Karpas-422 (cell line): Measurements from ENCODE around the gene ZNF367. TPM values are rescaled to one million over a fixed set of nuclear protein-coding genes. Genes with fewer than 3 reads are reported as not detected.
A peak's percentile ranks its signal among the peaks of the same experiment; 100 is the strongest.

ENCODE experiments used
- DNase-seq: peaks from one replicate; pipeline ENCODE4 v3.0.0-alpha.2; 2015
- H2AFZ ChIP-seq: fragments of 200-600 bp; sonication (generic); 2 replicates; pipeline ENCODE4 v1.6.1; 2014; ENCODE audit warnings: antibody characterized with exemption, low read length, mixed read lengths
- H3K27ac ChIP-seq: fragments of 200-600 bp; sonication (generic); 2 replicates; pipeline ENCODE4 v1.5.1; 2014; ENCODE audit warnings: mild to moderate bottlenecking, low read length, moderate library complexity
- H3K27me3 ChIP-seq: fragments of 200-600 bp; sonication (generic); 2 replicates; pipeline ENCODE4 v1.6.1; 2014; ENCODE audit warnings: low read length, mixed read lengths
- H3K36me3 ChIP-seq: fragments of 200-600 bp; sonication (generic); 2 replicates; pipeline ENCODE4 v1.6.1; 2014; ENCODE audit warnings: low read length, mixed read lengths; ENCODE audit not compliant: insufficient read depth
- H3K4me1 ChIP-seq: fragments of 200-600 bp; sonication (generic); 2 replicates; pipeline ENCODE4 v1.6.1; 2014; ENCODE audit warnings: mild to moderate bottlenecking, low read length, mixed read lengths
- H3K4me2 ChIP-seq: fragments of 200-600 bp; sonication (generic); 2 replicates; pipeline ENCODE4 v1.6.1; 2014; ENCODE audit warnings: low read length, low read depth, mild to moderate bottlenecking; ENCODE audit not compliant: poor library complexity, severe bottlenecking
- H3K4me3 ChIP-seq: fragments of 200-600 bp; sonication (generic); 2 replicates; pipeline ENCODE4 v1.5.1; 2014; ENCODE audit warnings: mild to moderate bottlenecking, antibody characterized with exemption, low read length, mixed read lengths
- H3K79me2 ChIP-seq: fragments of 200-600 bp; sonication (generic); 2 replicates; pipeline ENCODE4 v1.6.1; 2014; ENCODE audit warnings: mild to moderate bottlenecking, low read length, mixed read lengths
- H3K9ac ChIP-seq: fragments of 200-600 bp; sonication (generic); 2 replicates; pipeline ENCODE4 v1.6.0; 2014; ENCODE audit warnings: low read length
- H3K9me2 ChIP-seq: fragments of 200-600 bp; sonication (generic), shearing (Covaris generic); replicated peaks from 2 replicates; pipeline ENCODE4 v1.6.0; 2014; ENCODE audit warnings: mild to moderate bottlenecking, low read length, moderate library complexity; ENCODE audit not compliant: insufficient read depth
- H3K9me3 ChIP-seq: fragments of 300-700, 200-600 bp; sonication (generic); 2 replicates; pipeline ENCODE4 v1.6.1; 2014; ENCODE audit warnings: low read length, mixed read lengths
- H4K20me1 ChIP-seq: fragments of 200-600 bp; sonication (generic); 2 replicates; pipeline ENCODE4 v1.6.1; 2014; ENCODE audit warnings: mild to moderate bottlenecking, antibody characterized with exemption, low read length, low read depth; ENCODE audit not compliant: insufficient read depth
- total RNA-seq: library from RNA; depleted of rRNA; stranded (reverse); fragments of >200 nt; shearing (Covaris generic); gene quantifications from 2 replicates; pipeline ENCODE4 v1.2.3, GENCODE V29; 2014; ENCODE audit warnings: low replicate concordance

The ZNF367 gene
- total RNA-seq, 1 experiment from 2014 or later, result 6.8 TPM

DNA sequence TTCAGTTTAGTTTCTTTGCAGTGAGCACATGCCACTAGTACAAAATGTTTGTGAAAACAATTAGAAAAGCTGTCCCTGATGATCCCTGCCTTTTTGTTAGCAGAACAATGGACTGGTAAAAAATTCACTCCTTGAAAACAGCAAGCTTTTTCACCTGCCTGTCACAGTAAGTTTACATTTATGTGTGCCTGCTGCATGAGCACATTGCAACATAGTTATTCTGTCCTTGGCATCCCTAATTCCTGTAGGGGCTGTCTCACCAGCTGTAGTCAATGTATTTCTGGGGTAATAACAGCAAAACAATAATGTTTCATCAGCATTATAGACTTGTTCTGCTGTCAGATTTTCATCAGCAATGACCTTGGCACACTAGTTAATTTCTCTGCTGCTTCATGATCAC lies 11.6 kb upstream of the ZNF367 start:
- no peak overlapping the region for H3K4me3 ChIP-seq
- H3K4me1 ChIP-seq, result 0 out of 2 replicates have a peak, but pooled peaks cover 2% of the 10 kb centered on the region
- H4K20me1 ChIP-seq, result no peaks in the 10 kb centered on the region
- no peak overlapping the region for H2AFZ ChIP-seq
- no peaks in the 10 kb centered on the region for H3K9me3 ChIP-seq
- no peaks in the 10 kb centered on the region for H3K27me3 ChIP-seq
- H3K9ac ChIP-seq, result no peak overlapping the region
- H3K27ac ChIP-seq, result no peak overlapping the region
- DNase-seq, result no peak
- H3K79me2 ChIP-seq, result no peaks in the 10 kb centered on the region
- no peak overlapping the region for H3K4me2 ChIP-seq
- H3K36me3 ChIP-seq, result no peaks in the 10 kb centered on the region
- no peaks in the 10 kb centered on the region for H3K9me2 ChIP-seq

DNA sequence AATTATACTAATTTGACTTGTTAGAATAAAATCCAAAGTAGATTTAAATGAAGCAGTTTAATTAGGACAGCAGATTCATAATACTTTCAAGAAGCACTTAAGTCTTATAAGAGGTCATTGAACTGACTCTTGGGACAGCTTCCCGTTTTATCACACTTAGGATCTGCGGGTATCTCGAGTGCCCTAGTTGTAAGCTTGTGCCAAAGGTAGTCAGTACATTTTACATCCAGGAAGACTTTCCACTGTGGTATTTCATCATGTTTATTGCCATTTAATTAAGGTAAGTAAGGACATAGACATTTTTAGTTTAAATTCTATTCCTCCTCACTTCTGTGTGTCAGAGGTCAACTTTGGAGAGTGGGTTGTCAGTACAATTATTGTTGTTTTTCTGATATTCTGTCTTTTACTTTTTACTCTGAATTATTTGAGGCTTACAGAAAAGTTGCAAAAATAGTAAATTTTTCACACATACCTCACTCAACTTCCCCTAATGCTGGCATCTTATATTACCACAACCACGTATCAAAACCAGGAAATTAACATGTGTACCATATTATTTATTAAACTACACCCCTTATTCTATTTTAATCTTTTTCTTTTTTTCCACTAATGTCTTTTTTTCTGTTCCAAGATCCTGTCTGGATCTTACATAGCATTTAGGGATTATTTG lies 7.5 kb upstream of the ZNF367 start:
- Histone ChIP-seq H3K4me3 (no peak overlapping the region), H3K9me2 (no peaks in the 10 kb centered on the region), H3K9ac (no peak overlapping the region), H3K27ac (no peak overlapping the region), H3K27me3 (no peaks in the 10 kb centered on the region), H4K20me1 (no peaks in the 10 kb centered on the region), H3K36me3 (no peaks in the 10 kb centered on the region), H3K9me3 (no peaks in the 10 kb centered on the region), H3K4me2 (no peak overlapping the region), H3K4me1 (peaks cover 11% of the 10 kb centered on the region), H3K79me2 (no peaks in the 10 kb centered on the region; the same call in 1 of the 2 replicates), H2AFZ (no peak overlapping the region)
- no peak for DNase-seq

DNA sequence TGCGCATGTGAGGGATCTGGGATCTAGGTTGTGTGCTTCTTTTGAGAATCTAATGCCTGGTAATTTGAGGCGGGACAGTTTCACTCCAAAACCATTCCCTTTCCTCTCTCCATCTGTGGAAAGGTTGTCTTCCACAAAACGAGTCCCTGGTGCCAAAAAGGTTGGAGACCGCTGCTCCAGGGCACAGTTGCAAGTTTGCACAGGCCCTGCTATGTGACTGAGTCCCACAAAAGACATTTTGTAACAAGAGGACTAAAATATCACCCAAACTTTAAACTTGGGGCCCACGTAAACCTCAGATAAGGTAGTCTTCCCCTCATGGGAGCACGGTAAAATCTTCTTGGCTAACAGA lies 5.8 kb upstream of the ZNF367 start:
- no peak overlapping the region for H3K4me2 ChIP-seq

DNA sequence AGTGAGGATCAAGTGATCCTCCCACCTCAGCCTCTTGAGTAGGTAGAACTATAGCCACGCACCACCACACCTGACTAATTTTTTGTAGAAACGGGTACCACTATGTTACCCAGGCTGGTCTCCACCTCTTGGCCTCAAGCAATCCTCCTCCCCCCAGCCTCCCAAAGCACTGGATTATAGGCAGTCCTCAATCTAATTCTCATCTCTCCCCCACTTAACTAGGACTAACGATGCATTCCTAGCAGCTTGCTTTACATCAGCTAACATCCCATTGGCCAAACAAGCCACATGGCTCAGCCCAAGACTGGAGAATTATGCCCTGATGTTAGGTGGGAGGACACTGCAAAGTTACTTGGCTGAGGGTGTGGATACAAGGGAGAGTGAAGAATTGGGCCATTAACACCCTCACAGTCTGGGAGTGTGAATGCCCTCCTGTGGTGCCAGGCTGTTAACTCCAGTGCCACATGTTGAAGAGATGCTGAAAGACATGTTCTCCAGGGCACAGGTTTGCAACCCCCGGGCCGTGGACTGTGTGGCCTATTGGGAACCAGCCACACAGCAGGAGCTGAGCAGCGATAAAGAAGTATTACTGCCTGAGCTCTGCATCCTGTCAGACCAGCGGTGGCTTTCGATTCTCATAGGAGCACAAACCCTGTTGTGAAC lies 5.3 kb upstream of the ZNF367 start:
- Histone ChIP-seq H3K4me1 (peaks cover 23% of the 10 kb centered on the region), H3K79me2 (peaks cover 4% of the 10 kb centered on the region; the same call in 1 of the 2 replicates), H3K4me3 (no peak overlapping the region), H4K20me1 (no peaks in the 10 kb centered on the region), H2AFZ (no peak overlapping the region), H3K9ac (no peak overlapping the region), H3K9me2 (no peaks in the 10 kb centered on the region), H3K36me3 (no peaks in the 10 kb centered on the region), H3K27me3 (no peaks in the 10 kb centered on the region), H3K27ac (no peak overlapping the region), H3K9me3 (no peaks in the 10 kb centered on the region), H3K4me2 (no peak overlapping the region)
- DNase-seq, result no peak

More for the DNA sequence above, 5.8 kb upstream of the ZNF367 start:
- Histone ChIP-seq H3K36me3 (no peaks in the 10 kb centered on the region), H3K9me3 (no peaks in the 10 kb centered on the region), H3K79me2 (peaks cover 4% of the 10 kb centered on the region; the same call in 1 of the 2 replicates), H3K27ac (no peak overlapping the region), H2AFZ (no peak overlapping the region), H3K4me3 (no peak overlapping the region), H3K9me2 (no peaks in the 10 kb centered on the region), H3K9ac (no peak overlapping the region), H4K20me1 (no peaks in the 10 kb centered on the region), H3K27me3 (no peaks in the 10 kb centered on the region), H3K4me1 (peaks cover 23% of the 10 kb centered on the region)
- DNase-seq, result no peak

DNA sequence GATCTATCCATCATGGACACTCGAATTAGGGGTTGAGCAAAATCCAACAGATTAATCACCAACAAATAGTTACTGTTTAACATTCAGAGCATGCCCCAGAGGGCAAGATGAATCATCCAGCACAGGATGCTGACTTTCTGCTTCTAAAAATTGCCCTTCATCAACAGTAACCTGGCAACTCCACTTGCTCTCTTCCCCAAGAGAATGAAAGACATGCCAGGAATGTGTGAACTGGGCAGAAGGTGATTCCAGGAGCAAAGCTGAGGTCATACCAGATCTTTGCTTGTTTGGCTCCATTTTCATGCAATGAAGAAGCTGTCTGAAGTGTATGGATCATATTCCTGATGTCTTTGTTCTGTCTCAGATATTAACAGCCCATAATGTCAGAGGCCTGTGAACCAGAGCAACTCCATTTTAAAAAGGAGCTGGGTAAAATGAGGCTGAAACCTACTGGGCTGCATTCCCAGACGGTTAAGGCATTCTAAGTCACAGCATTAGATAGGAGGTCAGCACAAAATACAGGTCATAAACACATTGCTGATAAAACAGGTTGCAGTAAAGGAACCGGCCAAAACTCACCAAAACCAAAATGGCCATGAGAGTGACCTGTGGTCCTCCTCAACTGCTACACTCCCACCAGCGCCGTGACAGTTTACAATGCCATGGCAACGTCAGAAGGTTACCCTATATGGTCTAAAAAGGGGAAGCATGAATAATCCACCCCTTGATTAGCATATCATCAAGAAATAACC lies 2.5 kb upstream of the ZNF367 start:
- Histone ChIP-seq H3K79me2 (peaks cover 26% of the 10 kb centered on the region), H3K4me3 (peak overlapping the region; percentile 99), H2AFZ (peak overlapping the region; percentile 66; the same call in 1 of the 2 replicates), H3K4me2 (peak overlapping the region; percentile 84), H3K27me3 (no peaks in the 10 kb centered on the region), H3K4me1 (peaks cover 33% of the 10 kb centered on the region), H4K20me1 (peaks cover 7% of the 10 kb centered on the region; the same call in 1 of the 2 replicates), H3K36me3 (no peaks in the 10 kb centered on the region), H3K9ac (peak overlapping the region; percentile 86), H3K27ac (peak overlapping the region; percentile 82), H3K9me3 (no peaks in the 10 kb centered on the region), H3K9me2 (no peaks in the 10 kb centered on the region)
- peak; percentile 92 for DNase-seq

DNA sequence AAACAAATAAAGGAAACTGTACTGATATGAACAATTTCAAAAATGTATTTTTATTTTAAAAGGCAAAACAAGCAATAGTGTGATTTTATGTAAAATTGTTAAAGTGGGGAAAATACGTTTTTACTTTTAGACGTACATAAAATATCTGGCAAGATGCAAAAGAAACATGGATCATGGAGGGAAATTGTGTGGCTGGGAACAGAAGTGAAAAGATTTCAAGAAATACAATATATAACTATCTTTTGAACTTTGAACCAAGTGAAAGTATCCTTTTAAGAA lies 1.5 kb upstream of the ZNF367 start:
- Histone ChIP-seq H3K4me3 (peak overlapping the region; percentile 99), H3K79me2 (peaks cover 36% of the 10 kb centered on the region), H3K27ac (peak overlapping the region; percentile 82), H3K4me1 (peaks cover 40% of the 10 kb centered on the region), H3K9me3 (no peaks in the 10 kb centered on the region), H3K9me2 (no peaks in the 10 kb centered on the region), H3K9ac (peak overlapping the region; percentile 86), H4K20me1 (peaks cover 7% of the 10 kb centered on the region; the same call in 1 of the 2 replicates), H2AFZ (peak overlapping the region; percentile 61; the same call in 1 of the 2 replicates), H3K27me3 (no peaks in the 10 kb centered on the region), H3K4me2 (peak overlapping the region; percentile 84), H3K36me3 (no peaks in the 10 kb centered on the region)
- no peak for DNase-seq

DNA sequence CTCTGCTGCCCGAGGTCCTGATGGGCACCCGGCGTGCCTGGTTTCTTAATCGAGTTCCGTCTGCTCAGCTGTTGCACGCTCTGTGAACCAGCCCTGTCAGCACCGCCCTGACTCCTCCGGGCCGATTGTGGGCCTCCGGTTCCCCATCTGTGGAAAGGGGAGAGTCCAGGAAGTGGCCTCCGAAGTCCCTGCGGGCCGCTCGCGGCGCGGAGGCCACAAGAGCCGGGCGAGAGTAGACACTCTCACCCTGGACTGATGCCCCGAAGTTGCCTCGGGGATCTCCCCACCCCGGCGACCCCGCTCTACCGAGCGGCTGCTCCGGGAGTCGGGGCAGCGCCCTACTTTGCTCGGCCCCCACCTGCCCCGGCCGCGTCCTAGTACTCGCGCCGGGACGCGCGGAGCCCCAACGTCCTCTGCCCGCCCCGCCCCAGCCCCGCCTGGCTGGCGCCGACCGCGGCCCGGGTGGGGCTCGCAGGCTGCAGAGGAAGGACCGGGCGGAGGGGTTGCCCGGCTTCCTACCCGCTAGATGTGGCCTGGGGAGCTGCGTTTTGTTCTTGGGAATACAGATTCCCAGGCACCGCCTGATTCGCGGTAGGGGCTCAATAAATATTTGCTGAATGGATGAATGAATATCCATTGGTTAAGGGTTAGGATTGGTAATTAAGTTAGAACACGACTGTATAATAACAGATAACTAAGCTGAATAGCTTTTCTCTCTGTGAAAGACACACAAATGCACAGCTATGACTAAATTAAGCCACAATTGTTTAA lies 935 bp upstream of the ZNF367 start:
- peak; percentile 92 for DNase-seq
- Histone ChIP-seq H3K9ac (peak overlapping the region; percentile 86), H3K4me1 (peaks cover 46% of the 10 kb centered on the region), H3K79me2 (peaks cover 41% of the 10 kb centered on the region), H3K9me3 (no peaks in the 10 kb centered on the region), H2AFZ (peak overlapping the region; percentile 61), H3K9me2 (no peaks in the 10 kb centered on the region), H3K27me3 (no peaks in the 10 kb centered on the region), H4K20me1 (peaks cover 7% of the 10 kb centered on the region; the same call in 1 of the 2 replicates), H3K27ac (peak overlapping the region; percentile 82), H3K36me3 (no peaks in the 10 kb centered on the region), H3K4me2 (peak overlapping the region; percentile 84), H3K4me3 (peak overlapping the region; percentile 99)
